ENCODE data around the gene SLC35F4.
A peak's percentile ranks its signal among the peaks of the same experiment; 100 is the strongest.
"Not testable (repeated sequence)": the region's sequence is repeated elsewhere in the genome, so short reads cannot be mapped to it uniquely, and the experiment has no call there.

SLC35F4 gene

DNA sequence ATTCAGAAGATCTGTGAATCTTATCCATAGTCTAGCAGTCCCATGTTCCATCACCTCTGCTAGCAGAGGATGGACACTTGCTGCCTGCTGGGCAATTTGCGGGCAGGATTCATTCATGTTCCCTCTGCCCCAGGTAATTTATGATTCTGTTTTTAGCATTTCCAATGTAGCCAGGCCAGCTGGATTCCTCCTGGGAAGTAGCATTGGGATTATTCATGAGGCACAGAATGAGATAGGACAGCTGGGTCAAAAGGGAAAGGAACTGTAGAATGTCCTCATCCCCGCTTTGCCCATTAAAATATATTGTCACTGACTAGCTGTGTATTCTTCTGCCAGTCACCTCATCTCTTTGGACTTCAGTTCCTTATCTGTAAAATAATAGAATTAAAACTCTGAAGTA, 68.7 kb downstream of the SLC35F4 start:
- no peak for DNase-seq (ENCODE audit: low read depth)

DNA sequence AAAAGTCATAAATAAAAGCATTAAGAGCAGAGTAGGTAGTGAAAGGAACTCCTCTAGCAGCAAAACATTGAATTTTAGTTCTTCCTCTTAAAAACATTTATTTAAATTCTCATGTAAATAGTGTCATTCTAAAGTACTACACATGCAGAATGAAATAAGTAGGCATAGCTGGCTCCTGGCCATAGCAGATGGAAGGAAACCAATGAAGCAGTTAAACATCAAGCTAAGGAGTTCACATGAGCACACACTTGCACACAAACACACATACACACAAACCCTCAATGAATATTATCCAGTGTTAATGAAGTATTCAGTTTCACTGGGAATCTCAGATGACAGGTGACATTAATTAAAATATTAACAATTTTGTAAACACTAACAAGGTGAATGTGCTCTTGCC, 69.3 kb downstream of the SLC35F4 start:
- no peak for DNase-seq (ENCODE audit: low read depth)

DNA sequence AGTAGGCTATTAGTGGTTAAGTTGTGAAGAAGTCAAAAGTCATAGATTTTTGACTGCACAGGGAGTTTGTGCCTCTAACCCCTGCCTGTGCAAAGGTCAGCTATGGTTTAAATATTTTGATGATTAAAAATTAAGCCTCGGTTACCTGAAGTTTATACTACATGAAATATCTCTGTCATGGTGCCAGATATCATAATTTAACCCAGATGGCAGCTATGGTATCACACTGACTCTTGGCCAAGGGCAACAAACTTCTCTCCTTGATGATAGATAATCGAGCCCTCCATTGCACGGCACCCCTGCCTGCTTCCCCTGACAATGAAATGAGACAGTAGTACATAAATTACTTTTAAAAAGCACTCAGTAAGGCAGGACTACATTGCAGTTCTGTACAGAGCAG, 80.8 kb downstream of the SLC35F4 start:
- no peak for DNase-seq (ENCODE audit: low read depth)

DNA sequence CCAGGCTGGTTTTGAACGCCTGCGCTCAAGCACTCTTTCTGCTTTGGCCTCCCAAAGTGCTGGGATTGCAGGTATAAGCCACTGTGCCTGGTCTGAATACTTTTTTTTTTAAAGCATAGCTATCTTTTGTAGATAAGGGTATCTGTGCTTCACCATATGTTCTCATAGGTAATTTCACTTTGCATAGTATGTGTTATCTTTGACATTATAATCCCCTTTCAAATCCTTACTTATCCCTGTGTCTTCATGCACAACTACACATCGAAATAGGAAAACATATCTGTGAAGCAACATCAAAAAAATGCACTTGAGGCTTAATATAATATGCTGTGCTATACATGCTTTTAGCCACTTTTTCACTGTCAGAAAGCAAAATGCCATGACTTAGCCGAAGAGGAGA, 94.1 kb downstream of the SLC35F4 start:
- DNase-seq (ENCODE audit: low read depth), result no peak

DNA sequence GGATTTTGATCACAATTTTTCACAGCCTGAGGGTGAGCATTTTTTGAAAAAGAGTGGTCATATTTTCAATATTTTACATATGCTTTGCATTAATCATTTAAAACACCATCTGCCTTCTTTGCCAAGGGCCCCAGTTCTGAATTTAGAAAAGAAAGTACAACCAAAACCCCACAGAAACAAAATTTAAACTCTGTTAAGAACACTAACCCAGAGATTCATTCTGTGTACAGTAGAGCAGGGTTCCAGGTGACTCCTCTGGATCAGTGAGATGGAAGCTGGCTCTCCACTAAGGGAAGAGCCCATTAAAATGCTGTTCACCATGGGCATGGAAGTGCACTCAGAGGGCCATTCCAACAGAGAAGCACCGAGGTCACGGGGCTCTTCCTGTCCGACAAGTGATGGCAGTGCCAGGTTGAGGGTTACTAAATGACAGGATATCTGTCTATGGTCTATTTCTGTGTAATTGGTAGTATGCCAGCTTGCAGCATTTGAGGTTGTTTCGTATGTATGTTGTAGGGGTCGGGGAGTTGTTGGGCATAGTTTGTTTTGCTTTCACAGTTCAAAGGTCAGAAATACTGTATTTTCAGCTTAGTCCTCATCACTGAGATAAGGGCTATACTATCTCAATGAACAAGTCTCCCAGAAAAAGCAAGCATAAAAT, 95.9 kb downstream of the SLC35F4 start:
- DNase-seq (ENCODE audit: low read depth), result no peak

DNA sequence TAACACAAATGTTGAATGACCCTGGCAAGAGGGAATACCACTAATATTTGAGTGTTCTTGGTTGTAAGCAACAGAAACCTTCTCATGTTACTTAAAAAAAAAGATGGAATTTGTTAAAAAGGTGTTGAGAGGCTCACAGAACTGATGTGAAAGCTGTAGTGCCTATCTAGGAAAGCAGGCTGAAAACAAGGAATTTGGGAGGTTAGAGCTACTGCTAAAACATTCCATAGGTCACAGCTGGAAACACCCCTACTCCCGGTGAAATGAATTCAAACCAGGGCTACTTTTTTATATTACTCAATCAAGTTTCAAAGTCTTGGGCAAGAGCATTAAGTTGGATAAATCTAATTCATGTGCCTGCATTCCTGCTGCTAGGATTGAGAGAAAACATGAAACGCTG, 104.1 kb downstream of the SLC35F4 start:
- DNase-seq (ENCODE audit: low read depth), result no peak

DNA sequence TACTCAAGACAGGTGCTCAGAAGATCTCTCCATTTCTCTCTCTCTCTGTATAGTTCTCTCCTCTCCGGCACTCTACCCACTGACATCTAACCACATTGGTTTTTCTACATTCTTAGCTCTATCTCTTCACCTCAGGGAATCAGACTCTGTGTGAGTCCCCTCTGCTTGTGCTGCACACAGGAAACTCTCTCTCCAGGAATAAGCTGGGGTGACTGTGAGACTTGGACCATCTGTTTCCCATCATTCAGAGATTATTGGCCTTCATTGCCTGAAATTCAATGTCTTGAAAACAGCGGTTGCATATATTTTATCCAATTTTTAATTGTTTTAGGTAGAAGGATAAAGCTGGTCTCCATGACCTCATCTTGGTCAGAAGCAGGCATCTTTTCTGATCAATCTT, 105.0 kb downstream of the SLC35F4 start:
- no peak for DNase-seq (ENCODE audit: low read depth)

DNA sequence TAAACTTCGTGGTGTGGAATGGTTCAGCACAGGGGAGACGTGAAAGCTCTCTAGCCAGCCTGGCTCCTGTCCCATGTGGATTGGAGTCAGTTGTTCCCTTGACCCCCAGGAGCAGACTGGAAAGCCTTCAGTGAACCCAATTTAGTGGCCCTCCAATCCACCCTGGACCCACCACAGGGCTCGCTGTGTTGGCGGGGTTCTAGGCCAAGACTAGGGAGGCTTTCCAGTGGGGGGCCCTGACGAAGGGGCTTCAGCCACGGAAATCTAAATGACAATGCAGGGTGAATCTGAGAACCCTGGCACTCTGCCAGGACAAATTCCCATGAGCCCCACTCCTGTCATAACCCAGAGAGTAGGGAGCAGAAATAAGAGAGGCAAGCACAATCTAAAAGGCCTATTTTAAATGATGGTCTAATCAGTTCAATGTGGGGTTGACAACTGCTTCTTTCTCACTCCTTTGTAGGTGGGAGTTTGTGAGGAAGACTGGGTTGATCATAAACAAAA, 110.8 kb downstream of the SLC35F4 start:
- no peak for DNase-seq (ENCODE audit: low read depth)

DNA sequence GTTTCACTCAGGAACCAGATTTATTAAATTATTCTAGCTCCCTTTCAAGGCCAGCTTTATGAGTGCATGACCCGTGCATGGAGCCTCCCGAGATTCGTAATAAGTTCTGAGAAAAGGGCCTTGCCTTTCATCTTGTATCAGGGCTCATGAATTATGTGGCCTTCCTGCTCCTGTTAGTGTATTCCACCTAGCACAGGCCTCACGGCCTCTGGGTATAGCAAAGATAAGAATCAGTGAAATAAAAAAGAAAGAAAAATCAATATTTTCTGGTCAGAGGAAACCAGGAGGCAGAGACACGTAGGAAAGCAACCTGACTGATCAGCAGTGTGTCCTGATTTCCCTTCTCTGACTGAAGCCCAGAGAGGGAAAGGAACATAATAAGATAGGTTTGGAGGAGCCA, 111.4 kb downstream of the SLC35F4 start:
- no peak for DNase-seq (ENCODE audit: low read depth)

DNA sequence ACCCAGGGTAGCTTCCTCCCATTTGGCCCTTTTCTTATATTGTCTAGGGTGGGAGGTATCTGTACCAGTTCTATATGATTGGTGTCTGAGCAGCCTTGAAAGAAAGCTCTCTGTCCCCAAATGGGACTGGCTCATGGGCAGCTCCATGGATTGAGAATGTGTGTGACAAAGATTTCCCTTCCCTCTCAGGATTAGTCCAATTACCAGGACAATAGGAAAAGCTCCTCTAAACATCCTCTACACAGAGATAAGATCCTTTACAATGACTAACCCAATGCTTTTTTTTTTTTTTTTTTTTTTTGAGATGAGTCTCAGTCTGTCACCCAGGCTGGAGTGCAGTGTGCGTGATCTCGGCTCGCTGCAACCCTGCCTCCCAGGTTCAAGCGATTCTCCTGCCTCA, 112.1 kb downstream of the SLC35F4 start:
- DNase-seq (ENCODE audit: low read depth), result no peak

DNA sequence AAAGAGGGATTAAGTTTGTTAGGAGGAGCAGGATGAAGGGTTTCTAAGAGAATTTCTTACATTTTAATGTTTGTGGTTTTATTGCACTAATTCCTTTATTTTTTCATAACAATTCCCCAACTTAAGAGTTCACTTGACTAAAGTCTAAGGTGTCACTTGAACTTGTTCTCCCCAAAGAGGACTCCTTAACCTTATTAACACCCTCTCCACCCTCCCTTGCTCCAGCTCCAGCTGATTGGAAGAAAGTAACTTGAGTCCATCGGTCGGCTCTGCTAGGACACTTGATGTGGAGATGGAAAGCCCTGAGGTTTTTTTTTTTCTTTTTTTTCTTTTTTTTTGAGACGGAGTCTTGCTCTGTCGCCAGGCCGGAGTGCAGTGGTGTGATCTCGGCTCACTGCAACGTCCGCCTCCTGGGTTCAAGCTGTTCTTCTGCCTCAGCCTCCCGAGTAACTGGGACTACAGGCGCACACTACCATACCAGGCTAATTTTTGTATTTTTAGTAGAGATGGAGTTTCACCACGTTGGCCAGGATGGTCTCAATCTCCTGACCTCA, 113.7 kb downstream of the SLC35F4 start:
- DNase-seq (ENCODE audit: low read depth), result not testable (repeated sequence)

DNA sequence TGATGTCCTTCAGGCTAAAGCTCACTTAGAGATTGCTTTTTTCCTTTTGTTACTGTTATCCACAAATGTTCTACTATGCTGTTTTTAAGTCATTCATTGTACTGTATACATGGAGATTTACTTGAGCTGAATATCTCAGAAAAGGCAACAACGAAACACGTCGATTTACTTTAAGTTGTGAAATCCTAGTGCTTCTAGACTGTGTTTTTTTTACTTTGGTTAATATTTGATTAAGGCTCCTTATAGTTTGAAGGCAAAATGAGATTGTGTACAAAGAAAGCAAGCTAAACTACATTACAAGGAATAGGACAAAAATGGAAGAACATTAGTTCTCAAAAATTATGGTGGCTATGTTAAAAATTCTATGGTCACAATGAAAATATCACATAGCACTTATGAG, 114.5 kb downstream of the SLC35F4 start:
- no peak for DNase-seq (ENCODE audit: low read depth)

DNA sequence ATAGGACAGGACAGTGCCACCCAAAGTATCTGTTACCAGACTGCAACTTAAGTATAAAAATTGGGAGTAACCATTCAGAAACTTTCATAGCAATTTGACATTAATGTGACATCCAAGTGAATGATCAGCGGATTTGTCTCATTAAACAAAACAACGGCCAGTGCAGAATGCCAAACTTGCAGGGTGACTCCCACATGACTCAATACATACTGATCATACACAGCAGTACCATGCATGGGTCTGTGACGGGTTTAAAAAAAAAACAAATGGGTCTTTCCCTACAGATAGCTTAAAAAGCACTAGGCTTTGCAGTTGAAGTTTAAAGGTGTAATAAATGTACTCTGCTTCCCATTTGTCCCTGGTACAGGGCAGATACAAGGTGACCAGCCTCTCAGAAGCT, 116.6 kb downstream of the SLC35F4 start:
- DNase-seq (ENCODE audit: low read depth), result peak; percentile 79

DNA sequence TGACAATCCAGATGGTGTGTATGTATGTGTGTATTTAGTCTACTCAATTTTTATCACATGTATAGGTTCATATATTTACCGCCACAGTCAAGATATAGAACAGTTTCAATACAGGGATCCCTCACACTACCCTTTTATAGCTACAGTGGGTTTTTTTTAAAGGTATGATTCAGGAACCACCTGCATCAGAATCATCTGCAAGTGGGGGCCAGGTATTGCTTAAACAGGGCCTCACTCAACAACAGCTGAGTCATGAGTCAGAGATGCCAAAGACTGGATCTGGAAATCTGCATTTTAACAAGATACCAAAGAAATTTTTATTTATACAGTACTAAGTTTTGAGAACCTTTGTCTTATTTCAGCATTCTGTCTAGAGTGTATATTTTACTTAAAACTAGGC, 117.6 kb downstream of the SLC35F4 start:
- no peak for DNase-seq (ENCODE audit: low read depth)

DNA sequence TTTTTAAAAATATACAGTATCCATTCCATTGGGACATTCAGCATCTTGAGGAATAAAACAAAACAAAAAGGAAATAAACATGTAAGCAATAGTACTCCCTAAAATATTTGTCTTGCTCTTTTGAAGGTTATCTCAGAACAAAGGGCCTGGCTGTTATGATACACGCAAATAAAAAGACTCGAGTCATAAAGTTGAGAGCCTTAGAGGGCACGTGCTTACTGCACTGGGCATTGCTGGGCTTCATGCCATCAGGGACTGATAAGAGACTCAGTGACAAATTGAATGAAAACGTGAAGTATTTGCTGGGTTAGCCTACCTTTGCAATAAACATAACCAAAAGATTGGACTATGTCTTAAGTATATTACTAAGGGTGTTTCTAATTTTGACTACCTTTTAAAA, 118.9 kb downstream of the SLC35F4 start:
- peak; percentile 81 for DNase-seq (ENCODE audit: low read depth)

DNA sequence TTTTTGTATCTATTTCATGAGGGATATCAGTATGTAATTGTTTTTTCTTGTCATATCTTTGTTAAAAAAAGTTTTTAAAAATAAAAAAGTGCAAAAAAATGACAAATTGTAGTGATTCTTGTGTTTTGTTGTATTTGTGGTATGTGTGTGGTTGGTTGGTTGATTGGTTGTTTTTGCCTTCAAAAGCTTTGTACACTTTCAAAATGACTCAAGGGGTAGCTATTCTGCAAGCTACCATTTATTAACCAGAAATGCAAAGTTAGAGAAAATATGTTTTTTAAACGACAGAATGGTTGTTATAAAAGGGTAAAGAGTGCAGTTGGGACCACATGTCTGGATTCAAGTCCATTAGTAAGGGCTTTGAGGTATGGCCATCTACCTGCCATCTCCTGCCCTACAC, 119.3 kb downstream of the SLC35F4 start:
- peak; percentile 27 for DNase-seq (ENCODE audit: low read depth)

DNA sequence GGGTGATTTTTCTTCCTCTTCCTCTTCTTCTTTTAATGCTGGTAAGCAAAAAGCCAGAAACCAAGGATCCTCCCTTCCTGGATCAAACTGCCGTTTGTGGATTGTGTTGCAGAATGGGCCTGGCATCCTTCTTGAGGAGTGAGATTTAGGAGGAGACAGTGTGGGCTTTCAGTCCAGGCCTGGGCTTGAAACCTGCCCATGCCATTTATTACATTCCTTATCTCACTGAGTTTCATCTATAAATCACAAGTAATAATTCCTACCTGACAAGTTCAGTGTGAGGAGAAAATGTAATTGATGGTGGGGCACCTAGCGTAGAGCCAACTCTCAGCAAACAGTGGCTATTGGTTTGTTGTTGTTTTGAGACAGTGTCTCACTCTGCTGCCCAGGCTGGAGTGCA, 126.4 kb downstream of the SLC35F4 start:
- DNase-seq (ENCODE audit: low read depth), result no peak

DNA sequence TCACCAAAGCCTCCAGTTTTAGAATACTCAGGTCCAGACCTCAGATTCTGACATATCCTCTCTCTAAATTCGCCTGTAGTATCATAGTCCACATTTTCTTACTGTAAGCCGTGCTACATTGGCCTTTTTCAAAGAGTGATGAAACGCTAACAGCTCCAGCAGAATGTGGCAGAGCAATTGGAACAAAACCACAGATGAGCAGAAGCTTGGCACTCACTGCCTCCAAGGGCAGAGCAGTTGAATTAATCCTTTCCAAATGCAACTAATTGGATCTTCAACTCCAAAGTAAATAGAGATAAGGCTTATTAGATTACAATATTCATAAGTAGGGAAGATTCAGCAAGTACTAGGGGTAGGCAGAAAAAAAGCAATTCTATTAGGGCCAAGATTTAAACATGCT, 128.3 kb downstream of the SLC35F4 start:
- no peak for DNase-seq (ENCODE audit: low read depth)

DNA sequence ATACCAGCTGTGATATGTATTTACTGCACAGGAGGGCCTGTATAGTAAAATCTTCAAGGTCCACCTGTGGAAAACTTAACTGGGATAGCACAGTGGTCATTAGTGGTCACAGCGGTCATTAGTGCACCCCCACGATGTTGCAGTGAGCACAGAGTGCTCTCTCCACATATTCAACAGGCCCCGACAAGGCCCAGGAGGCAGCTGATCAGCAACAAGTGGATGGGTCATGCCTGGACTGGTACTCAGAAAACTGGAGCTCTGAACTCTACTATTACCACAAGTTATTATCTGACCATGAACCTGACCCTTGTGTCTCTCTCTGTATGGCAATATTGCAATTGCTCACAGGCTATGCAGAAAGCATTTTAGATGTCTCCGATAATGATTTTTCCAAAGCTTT, 129.5 kb downstream of the SLC35F4 start:
- DNase-seq (ENCODE audit: low read depth), result no peak

DNA sequence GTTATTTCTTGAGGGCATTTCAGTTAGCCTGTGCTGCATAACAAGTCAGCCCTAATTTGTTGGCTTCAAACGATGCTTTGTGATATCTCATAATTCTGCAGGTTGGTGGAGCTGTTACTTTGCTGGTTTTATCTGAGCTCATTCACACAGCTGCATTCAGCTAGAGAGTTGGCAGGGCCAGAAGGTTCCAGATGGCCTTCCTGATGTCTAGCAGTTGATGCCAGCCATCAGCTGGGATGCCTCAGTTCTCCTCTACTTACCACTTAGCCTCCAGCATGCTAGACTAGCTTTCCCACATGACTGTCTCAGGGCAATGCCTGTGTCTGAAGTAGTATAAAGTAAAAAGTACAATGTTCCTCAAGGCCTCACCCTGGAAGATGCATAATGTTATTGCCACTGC, 130.6 kb downstream of the SLC35F4 start:
- DNase-seq (ENCODE audit: low read depth), result no peak

DNA sequence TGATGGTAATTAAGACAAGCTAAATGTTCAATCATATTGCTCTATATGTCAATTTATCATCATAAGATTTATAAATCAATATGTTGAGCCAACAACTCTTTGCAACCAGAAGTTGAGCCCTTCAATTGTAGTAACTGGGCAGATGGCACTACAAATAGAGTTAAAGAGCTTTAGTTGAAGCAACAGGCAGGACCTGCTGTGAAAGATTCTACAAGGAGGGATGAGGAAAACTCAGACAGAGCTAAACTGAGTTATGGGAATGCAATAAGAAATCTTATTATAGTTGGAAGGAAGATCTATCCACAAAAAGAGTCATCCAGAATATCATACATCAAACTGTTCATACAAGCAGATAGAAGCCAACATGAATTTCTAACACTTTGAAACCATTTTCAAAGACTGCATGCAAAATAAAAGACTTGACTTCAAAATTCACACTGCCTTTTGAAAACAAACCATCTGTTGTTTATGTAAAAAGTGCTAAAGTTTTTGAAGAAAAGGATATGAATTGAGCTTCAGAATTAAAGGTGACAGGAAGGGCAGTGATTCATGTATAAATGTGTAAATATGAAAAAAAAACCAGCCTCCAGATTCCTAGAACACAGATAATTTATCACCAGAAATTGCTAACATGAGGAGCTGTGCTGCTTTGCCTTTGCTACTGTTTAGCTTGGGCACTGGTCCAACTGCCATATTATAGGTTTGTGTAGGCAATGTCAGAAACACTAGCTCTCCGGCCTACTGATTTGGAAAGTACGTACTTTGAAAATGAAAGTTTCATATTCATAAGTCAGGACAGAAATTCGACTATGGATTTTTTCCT, 133.2 kb downstream of the SLC35F4 start:
- peak; percentile 24 for DNase-seq (ENCODE audit: low read depth)

DNA sequence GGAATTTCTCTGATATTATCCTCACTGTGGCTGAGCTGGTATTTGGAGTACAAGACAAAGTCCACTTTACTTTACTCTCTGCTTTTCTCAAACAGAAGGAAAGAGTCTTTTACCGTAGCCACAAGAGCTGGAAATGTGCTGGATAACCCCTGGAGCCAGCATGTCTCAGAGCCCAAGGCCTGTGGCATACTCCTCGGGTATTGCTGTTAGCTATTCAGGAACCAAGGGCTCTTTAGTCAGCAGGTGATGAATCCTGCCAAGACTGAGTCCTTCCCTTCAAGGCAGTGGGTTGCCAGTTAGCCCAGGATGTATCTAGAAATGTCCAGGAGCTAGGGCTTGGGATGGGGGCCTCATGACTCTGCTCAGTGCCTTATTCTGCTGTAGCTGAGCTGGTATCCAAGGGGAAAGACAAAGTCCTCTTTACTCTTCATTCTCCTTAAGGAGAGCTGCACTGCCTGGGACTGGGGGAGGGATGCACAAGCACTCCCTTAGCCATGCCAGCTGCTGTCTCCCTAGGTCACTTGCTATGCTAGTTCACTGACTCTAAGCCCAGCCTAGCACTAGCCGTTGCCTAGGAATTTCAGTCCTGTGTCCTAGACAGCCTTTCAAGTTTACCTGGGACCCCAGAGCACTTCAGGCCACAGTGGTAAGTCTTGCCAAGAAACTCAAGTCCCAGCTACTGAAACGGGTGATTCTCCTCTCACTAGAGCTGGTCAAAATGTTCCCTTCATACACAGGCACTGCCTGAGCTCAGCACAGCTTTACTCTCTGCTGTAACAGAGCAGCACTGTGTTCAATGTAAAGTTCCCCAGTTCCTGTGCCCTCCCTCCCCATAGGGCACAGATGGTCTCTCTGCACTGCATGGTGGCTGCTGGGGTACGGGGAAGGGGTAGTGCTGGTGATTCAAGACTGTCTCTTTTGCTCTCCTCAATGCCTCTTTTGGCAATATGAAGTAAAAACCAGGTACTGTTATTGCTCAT, 136.4 kb downstream of the SLC35F4 start:
- no peak for DNase-seq (ENCODE audit: low read depth)

All from HS-27A (cell line).